HEK293 (cell line): ENCODE data around the gene CCNK.

Experiments used
- FEZF1 ChIP-seq: fragments of 450-650 bp; formaldehyde crosslinking; IDR thresholded peaks from 2 replicates; pipeline ENCODE4 v1.5.1; 2016; ENCODE audit warnings: missing biosample characterization, missing genetic modification characterization
- GLIS2 ChIP-seq: fragments of 450-650 bp; formaldehyde crosslinking; IDR thresholded peaks from 2 replicates; pipeline ENCODE4 v1.5.1; 2016; ENCODE audit warnings: missing biosample characterization, missing genetic modification characterization
- KLF8 ChIP-seq: fragments of 450-650 bp; formaldehyde crosslinking; IDR thresholded peaks from 2 replicates; pipeline ENCODE4 v1.5.1; 2016; ENCODE audit warnings: missing biosample characterization, missing genetic modification characterization
- OSR2 ChIP-seq: fragments of 450-650 bp; formaldehyde crosslinking; IDR thresholded peaks from 2 replicates; pipeline ENCODE4 v1.5.1; 2016; ENCODE audit warnings: missing biosample characterization, missing genetic modification characterization
- PRDM1 ChIP-seq: fragments of 450-650 bp; formaldehyde crosslinking; IDR thresholded peaks from 2 replicates; pipeline ENCODE4; 2016; ENCODE audit warnings: missing biosample characterization, missing genetic modification characterization
- TRIM28 ChIP-seq: IDR thresholded peaks from 2 replicates; pipeline ENCODE4 v1.6.1; 2011; ENCODE audit warnings: low read length, control low read depth, borderline replicate concordance
- YY1 ChIP-seq: fragments of 450-650 bp; formaldehyde crosslinking; IDR thresholded peaks from 2 replicates; pipeline ENCODE4 v1.5.1; 2018; ENCODE audit warnings: missing biosample characterization, missing genetic modification characterization
- ZFP3 ChIP-seq: fragments of 450-650 bp; formaldehyde crosslinking; IDR thresholded peaks from 2 replicates; pipeline ENCODE4 v1.5.1; 2016; ENCODE audit warnings: low read depth, missing biosample characterization, missing genetic modification characterization
- ZNF112 ChIP-seq: fragments of 450-650 bp; formaldehyde crosslinking; IDR thresholded peaks from 2 replicates; pipeline ENCODE4 v1.5.0; 2017; ENCODE audit warnings: missing biosample characterization, missing genetic modification characterization
- ZNF121 ChIP-seq: fragments of 450-650 bp; formaldehyde crosslinking; IDR thresholded peaks from 2 replicates; pipeline ENCODE4 v1.5.1; 2016; ENCODE audit warnings: missing biosample characterization, missing genetic modification characterization
- ZNF157 ChIP-seq: fragments of 450-650 bp; formaldehyde crosslinking; IDR thresholded peaks from 2 replicates; pipeline ENCODE4 v1.5.1; 2016; ENCODE audit warnings: missing biosample characterization, missing genetic modification characterization
- ZNF175 ChIP-seq: fragments of 450-650 bp; formaldehyde crosslinking; IDR thresholded peaks from 2 replicates; pipeline ENCODE4 v1.5.1; 2016; ENCODE audit warnings: missing biosample characterization, missing genetic modification characterization
- ZNF184 ChIP-seq: fragments of 450-650 bp; IDR thresholded peaks from 2 replicates; pipeline ENCODE4 v1.5.1; 2018; ENCODE audit warnings: missing biosample characterization, mild to moderate bottlenecking, missing genetic modification characterization
- ZNF221 ChIP-seq: fragments of 450-650 bp; formaldehyde crosslinking; IDR thresholded peaks from 2 replicates; pipeline ENCODE4 v1.5.1; 2017; ENCODE audit warnings: missing biosample characterization, missing genetic modification characterization, borderline replicate concordance
- ZNF223 ChIP-seq: fragments of 450-650 bp; formaldehyde crosslinking; IDR thresholded peaks from 2 replicates; pipeline ENCODE4 v1.5.1; 2016; ENCODE audit warnings: missing biosample characterization, missing genetic modification characterization
- ZNF24 ChIP-seq: fragments of 450-650 bp; formaldehyde crosslinking; IDR thresholded peaks from 2 replicates; pipeline ENCODE4 v1.5.1; 2016; ENCODE audit warnings: missing biosample characterization, missing genetic modification characterization
- ZNF426 ChIP-seq: fragments of 450-650 bp; formaldehyde crosslinking; IDR thresholded peaks from 2 replicates; pipeline ENCODE4 v1.5.1; 2017; ENCODE audit warnings: missing biosample characterization, missing genetic modification characterization, mild to moderate bottlenecking, inconsistent platforms, moderate library complexity
- ZNF433 ChIP-seq: fragments of 450-650 bp; formaldehyde crosslinking; IDR thresholded peaks from 2 replicates; pipeline ENCODE4 v1.5.1; 2016; ENCODE audit warnings: missing biosample characterization, missing genetic modification characterization, low read depth
- ZNF48 ChIP-seq: fragments of 450-650 bp; formaldehyde crosslinking; IDR thresholded peaks from 2 replicates; pipeline ENCODE4 v1.5.1; 2016; ENCODE audit warnings: missing biosample characterization, missing genetic modification characterization
- ZNF530 ChIP-seq: fragments of 450-650 bp; formaldehyde crosslinking; IDR thresholded peaks from 2 replicates; pipeline ENCODE4 v1.5.1; 2016; ENCODE audit warnings: low read depth, missing biosample characterization, missing genetic modification characterization
- ZNF549 ChIP-seq: fragments of 450-650 bp; IDR thresholded peaks from 2 replicates; pipeline ENCODE4 v1.5.1; 2018; ENCODE audit warnings: missing biosample characterization, missing genetic modification characterization, mild to moderate bottlenecking, inconsistent platforms, moderate library complexity
- ZNF654 ChIP-seq: fragments of 450-650 bp; formaldehyde crosslinking; IDR thresholded peaks from 2 replicates; pipeline ENCODE4 v1.5.1; 2016; ENCODE audit warnings: low read depth, missing biosample characterization, missing genetic modification characterization
- ZNF777 ChIP-seq: fragments of 450-650 bp; formaldehyde crosslinking; IDR thresholded peaks from 2 replicates; pipeline ENCODE4 v1.5.1; 2017; ENCODE audit warnings: missing biosample characterization, missing genetic modification characterization, borderline replicate concordance
- ZNF785 ChIP-seq: fragments of 450-650 bp; formaldehyde crosslinking; IDR thresholded peaks from 2 replicates; pipeline ENCODE4 v1.5.1; 2016; ENCODE audit warnings: missing biosample characterization, missing genetic modification characterization
- ZNF830 ChIP-seq: fragments of 450-650 bp; IDR thresholded peaks from 2 replicates; pipeline ENCODE4 v1.5.0; 2018; ENCODE audit warnings: missing biosample characterization, missing genetic modification characterization, low read depth, mild to moderate bottlenecking, moderate library complexity
- ZNF837 ChIP-seq: fragments of 450-650 bp; formaldehyde crosslinking; IDR thresholded peaks from 2 replicates; pipeline ENCODE4 v1.5.1; 2016; ENCODE audit warnings: missing biosample characterization, missing genetic modification characterization
- ZSCAN23 ChIP-seq: fragments of 450-650 bp; formaldehyde crosslinking; IDR thresholded peaks from 2 replicates; pipeline ENCODE4 v1.5.1; 2016; ENCODE audit warnings: missing biosample characterization, missing genetic modification characterization
- TF ChIP-seq, protein P1 (sequence below): fragments of 450-650 bp; formaldehyde crosslinking; IDR thresholded peaks from 2 replicates; pipeline ENCODE4 v1.5.1; 2016; ENCODE audit warnings: missing biosample characterization, missing genetic modification characterization
- TF ChIP-seq, protein P2 (sequence below): fragments of 450-650 bp; formaldehyde crosslinking; IDR thresholded peaks from 2 replicates; pipeline ENCODE4 v1.5.1; 2017; ENCODE audit warnings: missing biosample characterization, missing genetic modification characterization
- TF ChIP-seq, protein P3 (sequence below): fragments of 450-650 bp; formaldehyde crosslinking; IDR thresholded peaks from 2 replicates; pipeline ENCODE4 v1.5.1; 2016; ENCODE audit warnings: missing biosample characterization, missing genetic modification characterization, borderline replicate concordance
- TF ChIP-seq, protein P4 (sequence below): fragments of 450-650 bp; formaldehyde crosslinking; IDR thresholded peaks from 2 replicates; pipeline ENCODE4 v1.5.1; 2017; ENCODE audit warnings: missing biosample characterization, missing genetic modification characterization

The CCNK gene

DNA sequence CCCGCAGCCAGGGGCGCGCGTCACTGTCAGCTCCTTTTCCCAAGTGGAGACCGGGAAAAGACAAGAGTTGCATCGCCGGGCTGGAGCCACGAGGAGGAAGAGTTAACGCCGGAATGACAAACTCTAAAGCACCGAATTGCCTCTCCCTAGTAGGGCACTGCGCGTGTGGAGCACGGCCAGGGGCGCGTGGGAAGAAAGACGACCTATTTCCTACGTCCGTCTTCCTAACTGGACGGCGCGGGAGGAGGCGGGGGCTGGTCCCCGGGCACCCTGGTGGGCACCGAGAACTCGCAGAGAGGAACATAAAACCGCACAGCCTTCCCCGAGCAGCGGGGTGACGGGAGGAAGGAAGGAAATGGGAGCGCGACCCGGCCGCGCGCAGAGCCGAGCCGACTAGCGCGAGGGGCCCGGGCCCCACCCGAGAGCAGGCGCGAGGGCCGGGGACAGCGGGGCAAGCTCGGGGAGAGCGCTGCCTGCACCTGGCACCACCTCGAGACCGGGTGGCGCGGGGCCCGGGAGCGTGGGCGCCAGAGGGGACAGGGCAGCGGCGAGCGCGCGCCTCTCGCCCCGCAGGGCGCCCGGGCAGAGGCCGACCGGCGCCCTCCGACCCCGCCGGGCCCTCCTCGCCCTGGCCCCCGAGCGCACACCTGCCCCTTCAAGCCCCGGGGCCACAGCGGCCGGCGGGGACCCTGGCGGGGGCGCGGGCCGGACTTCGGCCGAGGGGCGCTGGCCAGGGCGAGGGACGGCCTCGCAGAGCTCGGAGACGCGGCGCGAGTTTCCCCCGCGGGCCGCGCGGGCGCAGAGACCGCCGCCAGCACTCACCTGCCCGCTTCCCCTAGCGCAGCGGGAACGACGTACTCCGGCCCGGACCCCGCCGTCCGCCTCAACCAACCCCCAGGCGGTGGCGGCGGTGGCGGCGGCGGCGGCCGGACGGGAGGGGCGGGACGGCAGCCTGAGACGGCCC lies 1.0 kb upstream of the CCNK start, which contains the start of gene SETD3 (continued):
- TF ChIP-seq, protein P1, sequence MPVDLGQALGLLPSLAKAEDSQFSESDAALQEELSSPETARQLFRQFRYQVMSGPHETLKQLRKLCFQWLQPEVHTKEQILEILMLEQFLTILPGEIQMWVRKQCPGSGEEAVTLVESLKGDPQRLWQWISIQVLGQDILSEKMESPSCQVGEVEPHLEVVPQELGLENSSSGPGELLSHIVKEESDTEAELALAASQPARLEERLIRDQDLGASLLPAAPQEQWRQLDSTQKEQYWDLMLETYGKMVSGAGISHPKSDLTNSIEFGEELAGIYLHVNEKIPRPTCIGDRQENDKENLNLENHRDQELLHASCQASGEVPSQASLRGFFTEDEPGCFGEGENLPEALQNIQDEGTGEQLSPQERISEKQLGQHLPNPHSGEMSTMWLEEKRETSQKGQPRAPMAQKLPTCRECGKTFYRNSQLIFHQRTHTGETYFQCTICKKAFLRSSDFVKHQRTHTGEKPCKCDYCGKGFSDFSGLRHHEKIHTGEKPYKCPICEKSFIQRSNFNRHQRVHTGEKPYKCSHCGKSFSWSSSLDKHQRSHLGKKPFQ (tag by site-specific recombination), result no peak
- TF ChIP-seq OSR2 (tag by site-specific recombination) (no peak), ZNF830 (tag by site-specific recombination) (no peak), ZNF433 (tag by site-specific recombination) (no peak), ZNF837 (tag by site-specific recombination) (no peak), ZNF157 (no peak), ZSCAN23 (tag by site-specific recombination) (no peak), ZNF785 (no peak), ZNF549 (tag by site-specific recombination) (no peak), ZNF184 (tag by site-specific recombination) (no peak), ZNF426 (no peak), ZNF654 (tag by site-specific recombination) (no peak), KLF8 (tag by site-specific recombination) (no peak), GLIS2 (tag by site-specific recombination) (peak; percentile 41; the same call in 1 of the 2 replicates), ZNF121 (no peak), TRIM28 (no peak), ZFP3 (tag by site-specific recombination) (no peak), ZNF112 (no peak), PRDM1 (tag by site-specific recombination) (no peak), YY1 (tag by site-specific recombination) (no peak), ZNF530 (tag by site-specific recombination) (no peak), ZNF48 (tag by site-specific recombination) (no peak), ZNF777 (peak; percentile 54; the same call in 1 of the 2 replicates), ZNF24 (tag by site-specific recombination) (no peak), FEZF1 (tag by site-specific recombination) (no peak), ZNF223 (tag by site-specific recombination) (no peak), ZNF221 (tag by site-specific recombination) (no peak), ZNF175 (tag by site-specific recombination) (no peak)
- TF ChIP-seq, protein P2, sequence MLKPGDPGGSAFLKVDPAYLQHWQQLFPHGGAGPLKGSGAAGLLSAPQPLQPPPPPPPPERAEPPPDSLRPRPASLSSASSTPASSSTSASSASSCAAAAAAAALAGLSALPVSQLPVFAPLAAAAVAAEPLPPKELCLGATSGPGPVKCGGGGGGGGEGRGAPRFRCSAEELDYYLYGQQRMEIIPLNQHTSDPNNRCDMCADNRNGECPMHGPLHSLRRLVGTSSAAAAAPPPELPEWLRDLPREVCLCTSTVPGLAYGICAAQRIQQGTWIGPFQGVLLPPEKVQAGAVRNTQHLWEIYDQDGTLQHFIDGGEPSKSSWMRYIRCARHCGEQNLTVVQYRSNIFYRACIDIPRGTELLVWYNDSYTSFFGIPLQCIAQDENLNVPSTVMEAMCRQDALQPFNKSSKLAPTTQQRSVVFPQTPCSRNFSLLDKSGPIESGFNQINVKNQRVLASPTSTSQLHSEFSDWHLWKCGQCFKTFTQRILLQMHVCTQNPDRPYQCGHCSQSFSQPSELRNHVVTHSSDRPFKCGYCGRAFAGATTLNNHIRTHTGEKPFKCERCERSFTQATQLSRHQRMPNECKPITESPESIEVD (tag by site-specific recombination), result no peak
- TF ChIP-seq, protein P3, sequence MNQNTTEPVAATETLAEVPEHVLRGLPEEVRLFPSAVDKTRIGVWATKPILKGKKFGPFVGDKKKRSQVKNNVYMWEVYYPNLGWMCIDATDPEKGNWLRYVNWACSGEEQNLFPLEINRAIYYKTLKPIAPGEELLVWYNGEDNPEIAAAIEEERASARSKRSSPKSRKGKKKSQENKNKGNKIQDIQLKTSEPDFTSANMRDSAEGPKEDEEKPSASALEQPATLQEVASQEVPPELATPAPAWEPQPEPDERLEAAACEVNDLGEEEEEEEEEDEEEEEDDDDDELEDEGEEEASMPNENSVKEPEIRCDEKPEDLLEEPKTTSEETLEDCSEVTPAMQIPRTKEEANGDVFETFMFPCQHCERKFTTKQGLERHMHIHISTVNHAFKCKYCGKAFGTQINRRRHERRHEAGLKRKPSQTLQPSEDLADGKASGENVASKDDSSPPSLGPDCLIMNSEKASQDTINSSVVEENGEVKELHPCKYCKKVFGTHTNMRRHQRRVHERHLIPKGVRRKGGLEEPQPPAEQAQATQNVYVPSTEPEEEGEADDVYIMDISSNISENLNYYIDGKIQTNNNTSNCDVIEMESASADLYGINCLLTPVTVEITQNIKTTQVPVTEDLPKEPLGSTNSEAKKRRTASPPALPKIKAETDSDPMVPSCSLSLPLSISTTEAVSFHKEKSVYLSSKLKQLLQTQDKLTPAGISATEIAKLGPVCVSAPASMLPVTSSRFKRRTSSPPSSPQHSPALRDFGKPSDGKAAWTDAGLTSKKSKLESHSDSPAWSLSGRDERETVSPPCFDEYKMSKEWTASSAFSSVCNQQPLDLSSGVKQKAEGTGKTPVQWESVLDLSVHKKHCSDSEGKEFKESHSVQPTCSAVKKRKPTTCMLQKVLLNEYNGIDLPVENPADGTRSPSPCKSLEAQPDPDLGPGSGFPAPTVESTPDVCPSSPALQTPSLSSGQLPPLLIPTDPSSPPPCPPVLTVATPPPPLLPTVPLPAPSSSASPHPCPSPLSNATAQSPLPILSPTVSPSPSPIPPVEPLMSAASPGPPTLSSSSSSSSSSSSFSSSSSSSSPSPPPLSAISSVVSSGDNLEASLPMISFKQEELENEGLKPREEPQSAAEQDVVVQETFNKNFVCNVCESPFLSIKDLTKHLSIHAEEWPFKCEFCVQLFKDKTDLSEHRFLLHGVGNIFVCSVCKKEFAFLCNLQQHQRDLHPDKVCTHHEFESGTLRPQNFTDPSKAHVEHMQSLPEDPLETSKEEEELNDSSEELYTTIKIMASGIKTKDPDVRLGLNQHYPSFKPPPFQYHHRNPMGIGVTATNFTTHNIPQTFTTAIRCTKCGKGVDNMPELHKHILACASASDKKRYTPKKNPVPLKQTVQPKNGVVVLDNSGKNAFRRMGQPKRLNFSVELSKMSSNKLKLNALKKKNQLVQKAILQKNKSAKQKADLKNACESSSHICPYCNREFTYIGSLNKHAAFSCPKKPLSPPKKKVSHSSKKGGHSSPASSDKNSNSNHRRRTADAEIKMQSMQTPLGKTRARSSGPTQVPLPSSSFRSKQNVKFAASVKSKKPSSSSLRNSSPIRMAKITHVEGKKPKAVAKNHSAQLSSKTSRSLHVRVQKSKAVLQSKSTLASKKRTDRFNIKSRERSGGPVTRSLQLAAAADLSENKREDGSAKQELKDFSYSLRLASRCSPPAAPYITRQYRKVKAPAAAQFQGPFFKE (tag by site-specific recombination), result no peak
- TF ChIP-seq, protein P4, sequence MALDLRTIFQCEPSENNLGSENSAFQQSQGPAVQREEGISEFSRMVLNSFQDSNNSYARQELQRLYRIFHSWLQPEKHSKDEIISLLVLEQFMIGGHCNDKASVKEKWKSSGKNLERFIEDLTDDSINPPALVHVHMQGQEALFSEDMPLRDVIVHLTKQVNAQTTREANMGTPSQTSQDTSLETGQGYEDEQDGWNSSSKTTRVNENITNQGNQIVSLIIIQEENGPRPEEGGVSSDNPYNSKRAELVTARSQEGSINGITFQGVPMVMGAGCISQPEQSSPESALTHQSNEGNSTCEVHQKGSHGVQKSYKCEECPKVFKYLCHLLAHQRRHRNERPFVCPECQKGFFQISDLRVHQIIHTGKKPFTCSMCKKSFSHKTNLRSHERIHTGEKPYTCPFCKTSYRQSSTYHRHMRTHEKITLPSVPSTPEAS (tag by site-specific recombination), result no peak
